ENCODE data around the gene GMFB. TPM values are rescaled to one million over a fixed set of nuclear protein-coding genes. Genes with fewer than 3 reads are reported as not detected.
"Not testable (repeated sequence)": the region's sequence is repeated elsewhere in the genome, so short reads cannot be mapped to it uniquely, and the experiment has no call there.

Gene GMFB
- total RNA-seq, 1 experiment from 2014 or later: 63.7 TPM

DNA sequence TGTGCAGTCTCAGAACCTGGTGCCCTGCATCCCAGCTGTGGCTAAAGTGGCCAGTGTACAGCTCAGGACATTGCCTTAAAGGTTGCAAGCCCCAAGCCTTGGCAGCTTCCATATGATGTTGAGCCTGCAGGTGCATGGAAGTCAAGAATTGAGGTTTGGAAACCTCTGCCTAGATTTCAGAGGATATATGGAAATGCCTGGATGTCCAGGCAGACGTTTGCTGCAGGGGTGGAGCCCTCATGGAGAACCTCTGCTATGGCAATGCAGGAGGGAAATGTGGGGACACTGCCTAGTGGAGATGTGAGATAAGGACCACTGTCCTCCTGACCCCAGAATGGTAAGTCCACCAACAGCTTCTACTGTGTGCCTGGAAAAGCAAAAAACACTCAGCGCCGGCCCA is 29.7 kb downstream of the GMFB start:
- DNase-seq (ENCODE audit: low spot score): no peak
- ChIA-PET POLR2A (no interaction called here), CTCF (no interaction called here)
- H3K27ac Mint-ChIP-seq: no peak overlapping the region
- TF ChIP-seq MXD4 (CRISPR knock-in tag; IDR thresholded peaks at IDR 0.05; ENCODE audit: borderline replicate concordance) (no peak), PREB (CRISPR knock-in tag; IDR thresholded peaks at IDR 0.05; ENCODE audit: borderline replicate concordance) (no peak), TEAD4 (CRISPR knock-in tag; IDR thresholded peaks at IDR 0.05) (no peak)
- H3K4me1 Mint-ChIP-seq: no peaks in the 10 kb centered on the region
- H3K36me3 Mint-ChIP-seq: peaks cover 19% of the 10 kb centered on the region
- H3K27me3 Mint-ChIP-seq (ENCODE audit: low read depth): no peaks in the 10 kb centered on the region
- no peak overlapping the region for H3K4me3 Mint-ChIP-seq
- no peak for ATAC-seq
- H3K9me3 Mint-ChIP-seq: peaks cover 24% of the 10 kb centered on the region

DNA sequence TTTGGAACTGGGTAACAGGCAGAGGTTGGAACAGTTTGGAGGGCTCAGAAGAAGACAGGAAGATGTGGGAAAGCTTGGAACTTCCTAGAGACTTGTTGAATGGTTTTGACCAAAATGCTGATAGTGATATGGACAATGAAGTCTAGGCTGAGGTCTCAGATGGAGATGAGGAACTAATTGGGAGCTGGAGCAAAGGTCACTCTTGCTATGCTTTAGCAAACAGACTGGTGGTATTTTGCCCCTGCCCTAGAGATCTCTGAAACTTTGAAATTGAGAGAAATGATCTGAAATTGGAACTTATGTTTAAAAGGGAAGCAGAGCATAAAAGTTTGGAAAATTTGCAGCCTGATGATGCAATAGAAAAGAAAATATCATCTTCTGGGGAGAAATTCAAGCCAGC is 30.2 kb downstream of the GMFB start:
- ATAC-seq; DNase-seq (ENCODE audit: low spot score); CTCF ChIA-PET; POLR2A ChIA-PET; H3K4me3 Mint-ChIP-seq; H3K27me3 Mint-ChIP-seq (ENCODE audit: low read depth); H3K4me1 Mint-ChIP-seq; H3K27ac Mint-ChIP-seq: not testable (repeated sequence)
- H3K9me3 Mint-ChIP-seq: peaks cover 24% of the 10 kb centered on the region
- H3K36me3 Mint-ChIP-seq: peaks cover 19% of the 10 kb centered on the region

DNA sequence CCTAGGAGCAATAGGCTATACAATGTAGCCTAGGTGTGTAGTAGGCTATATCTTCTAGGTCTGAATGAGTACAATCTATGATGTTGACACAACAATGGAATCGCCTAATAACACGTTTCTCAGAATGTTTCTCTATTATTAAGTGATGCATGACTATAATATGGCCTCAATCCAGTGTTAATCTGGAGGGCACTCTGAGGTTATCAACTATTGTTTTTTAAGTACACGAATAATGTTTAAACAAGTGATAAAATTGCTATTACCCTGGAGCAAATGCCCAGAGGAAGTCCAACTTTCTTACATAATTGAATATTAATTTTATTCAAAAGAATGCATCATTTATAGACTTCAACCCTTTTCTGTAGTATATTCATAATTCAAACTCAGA is 31.2 kb downstream of the GMFB start:
- no peak for DNase-seq (ENCODE audit: low spot score)
- Mint-ChIP-seq H3K36me3 (peaks cover 19% of the 10 kb centered on the region), H3K27me3 (ENCODE audit: low read depth) (no peaks in the 10 kb centered on the region), H3K4me1 (no peaks in the 10 kb centered on the region), H3K4me3 (no peak overlapping the region), H3K9me3 (peaks cover 24% of the 10 kb centered on the region), H3K27ac (no peak overlapping the region)
- ATAC-seq: no peak
- CTCF ChIA-PET: no interaction called here
- POLR2A ChIA-PET: no interaction called here
- TF ChIP-seq NR3C1 (CRISPR knock-in tag; conservative IDR thresholded peaks at IDR 0.05; ENCODE audit: low read depth): no peak
- TF ChIP-seq ATF6 (CRISPR knock-in tag; IDR thresholded peaks at IDR 0.05): no peak
- no peak for TF ChIP-seq MXD4 (CRISPR knock-in tag; IDR thresholded peaks at IDR 0.05; ENCODE audit: borderline replicate concordance)
- TF ChIP-seq ZBTB21 (CRISPR knock-in tag; IDR thresholded peaks at IDR 0.05; ENCODE audit: borderline replicate concordance): no peak

- POLR2A ChIA-PET; H3K27me3 Mint-ChIP-seq (ENCODE audit: low read depth): not testable (repeated sequence)
These were observed 31.8 kb downstream of the GMFB start for GRCh38 chr14:54456820-54457608.

GRCh38 chr14:54455363-54455762 is 33.4 kb downstream of the GMFB start:
- H3K27me3 Mint-ChIP-seq (ENCODE audit: low read depth): no peaks in the 10 kb centered on the region
- TF ChIP-seq MAX (CRISPR knock-in tag; IDR thresholded peaks at IDR 0.05) (no peak), FOXJ3 (CRISPR knock-in tag; IDR thresholded peaks at IDR 0.05; ENCODE audit: borderline replicate concordance) (no peak), PREB (CRISPR knock-in tag; IDR thresholded peaks at IDR 0.05; ENCODE audit: borderline replicate concordance) (no peak), TCF7 (CRISPR knock-in tag; IDR thresholded peaks at IDR 0.05; ENCODE audit: low read depth) (no peak), KAT7 (CRISPR knock-in tag; IDR thresholded peaks at IDR 0.05; ENCODE audit: borderline replicate concordance) (no peak), CREM (CRISPR knock-in tag; IDR thresholded peaks at IDR 0.05) (no peak), JAZF1 (CRISPR knock-in tag; IDR thresholded peaks at IDR 0.05) (no peak), STAT6 (CRISPR knock-in tag; conservative IDR thresholded peaks at IDR 0.05; ENCODE audit: low read depth) (no peak), NR1H2 (CRISPR knock-in tag; IDR thresholded peaks at IDR 0.05) (no peak)
- TF ChIP-seq, protein P1, sequence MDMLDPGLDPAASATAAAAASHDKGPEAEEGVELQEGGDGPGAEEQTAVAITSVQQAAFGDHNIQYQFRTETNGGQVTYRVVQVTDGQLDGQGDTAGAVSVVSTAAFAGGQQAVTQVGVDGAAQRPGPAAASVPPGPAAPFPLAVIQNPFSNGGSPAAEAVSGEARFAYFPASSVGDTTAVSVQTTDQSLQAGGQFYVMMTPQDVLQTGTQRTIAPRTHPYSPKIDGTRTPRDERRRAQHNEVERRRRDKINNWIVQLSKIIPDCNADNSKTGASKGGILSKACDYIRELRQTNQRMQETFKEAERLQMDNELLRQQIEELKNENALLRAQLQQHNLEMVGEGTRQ (CRISPR knock-in tag; IDR thresholded peaks at IDR 0.05): no peak

More at GRCh38 chr14:54456820-54457608, 31.8 kb downstream of the GMFB start:
- H3K27ac Mint-ChIP-seq; CTCF ChIA-PET; ATAC-seq; DNase-seq (ENCODE audit: low spot score); H3K4me3 Mint-ChIP-seq; H3K4me1 Mint-ChIP-seq: not testable (repeated sequence)
- H3K36me3 Mint-ChIP-seq: peaks cover 19% of the 10 kb centered on the region
- H3K9me3 Mint-ChIP-seq: peaks cover 24% of the 10 kb centered on the region

More at GRCh38 chr14:54455363-54455762, 33.4 kb downstream of the GMFB start:
- no peak overlapping the region for H3K27ac Mint-ChIP-seq
- ChIA-PET POLR2A (no interaction called here), CTCF (no interaction called here)
- DNase-seq (ENCODE audit: low spot score): no peak
- H3K4me1 Mint-ChIP-seq: 0 out of 2 replicates have a peak, but pooled peaks cover 3% of the 10 kb centered on the region
- H3K4me3 Mint-ChIP-seq: no peak overlapping the region
- peaks cover 19% of the 10 kb centered on the region for H3K36me3 Mint-ChIP-seq
- H3K9me3 Mint-ChIP-seq: peaks cover 24% of the 10 kb centered on the region
- no peak for ATAC-seq

Data from WTC11 (cell line).